Epithelial cell of esophagus (primary cell): ENCODE results near the gene TRPM1.
A peak's percentile ranks its signal among the peaks of the same experiment; 100 is the strongest.

Experiments used
- DNase-seq: peaks from one replicate; pipeline ENCODE4 v3.0.0; 2010; ENCODE audit warnings: low read depth
- H3K4me3 ChIP-seq: 2 replicates; pipeline ENCODE4 v1.5.1; 2011; ENCODE audit warnings: mild to moderate bottlenecking, low read length, control low read depth
- CTCF ChIP-seq: IDR thresholded peaks from 2 replicates; pipeline ENCODE4 v1.5.1; 2011; ENCODE audit warnings: low read depth, mild to moderate bottlenecking, low read length, control low read depth, inconsistent platforms; ENCODE audit not compliant: insufficient read depth; ENCODE audit errors: missing control alignments

Gene TRPM1

GRCh38 chr15:30984118-30984517, 117.4 kb downstream of the TRPM1 start:
- H3K4me3 ChIP-seq, result no peak overlapping the region
- no peak for DNase-seq

GRCh38 chr15:30979457-30979856, 122.1 kb downstream of the TRPM1 start:
- DNase-seq, result no peak
- TF ChIP-seq CTCF, result no peak
- no peak overlapping the region for H3K4me3 ChIP-seq

More at GRCh38 chr15:30984118-30984517, 117.4 kb downstream of the TRPM1 start:
- TF ChIP-seq CTCF, result no peak

- no peak overlapping the region for H3K4me3 ChIP-seq
- no peak for TF ChIP-seq CTCF
- DNase-seq, result no peak
These were observed 123.2 kb downstream of the TRPM1 start for GRCh38 chr15:30978328-30978727.

- no peak for DNase-seq
- TF ChIP-seq CTCF, result no peak
- H3K4me3 ChIP-seq, result no peak overlapping the region
These were observed 127.4 kb downstream of the TRPM1 start for GRCh38 chr15:30974112-30974511.

GRCh38 chr15:30973379-30973778, 128.1 kb downstream of the TRPM1 start:
- no peak for DNase-seq
- H3K4me3 ChIP-seq, result no peak overlapping the region
- TF ChIP-seq CTCF, result no peak

- DNase-seq, result peak; percentile 18
- TF ChIP-seq CTCF, result no peak
- H3K4me3 ChIP-seq, result no peak overlapping the region
These were observed 131.8 kb downstream of the TRPM1 start for GRCh38 chr15:30969724-30970123.

- TF ChIP-seq CTCF, result no peak
- DNase-seq, result no peak
- no peak overlapping the region for H3K4me3 ChIP-seq
These were observed 137.8 kb downstream of the TRPM1 start for GRCh38 chr15:30963681-30964080.
